Activated naive CD8-positive, alpha-beta T cell treated with anti-CD3 and anti-CD28 coated beads, Interleukin-2, amount 50 U/mL, for 16 hours (primary cell): ENCODE measurements around the gene TTC17.
"Not testable (repeated sequence)": the region's sequence is repeated elsewhere in the genome, so short reads cannot be mapped to it uniquely, and the experiment has no call there.

Source experiments
- DNase-seq: peaks from one replicate; pipeline ENCODE4 v3.0.0-alpha.2; 2020; ENCODE audit warnings: low read depth, low spot score

TTC17 gene

DNA sequence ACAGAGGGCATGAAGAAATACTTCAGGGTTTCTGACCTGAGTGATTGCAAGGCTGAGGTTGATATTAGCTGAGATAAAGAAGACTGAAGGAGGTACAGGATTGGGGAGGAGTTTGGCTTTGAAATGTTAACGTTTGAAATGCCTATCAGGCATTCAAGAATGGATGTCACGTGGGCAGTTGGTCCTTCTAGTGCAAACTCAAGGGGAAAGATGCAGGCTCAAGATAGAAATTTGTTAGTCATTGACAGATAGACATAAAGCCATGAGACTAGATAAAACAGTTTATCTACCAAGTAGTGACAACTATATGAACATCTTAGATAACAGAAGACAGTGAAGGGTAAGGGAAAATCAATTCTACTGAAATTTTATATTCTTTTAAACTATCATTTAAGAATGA, 23.1 kb downstream of the TTC17 start:
- no peak for DNase-seq

DNA sequence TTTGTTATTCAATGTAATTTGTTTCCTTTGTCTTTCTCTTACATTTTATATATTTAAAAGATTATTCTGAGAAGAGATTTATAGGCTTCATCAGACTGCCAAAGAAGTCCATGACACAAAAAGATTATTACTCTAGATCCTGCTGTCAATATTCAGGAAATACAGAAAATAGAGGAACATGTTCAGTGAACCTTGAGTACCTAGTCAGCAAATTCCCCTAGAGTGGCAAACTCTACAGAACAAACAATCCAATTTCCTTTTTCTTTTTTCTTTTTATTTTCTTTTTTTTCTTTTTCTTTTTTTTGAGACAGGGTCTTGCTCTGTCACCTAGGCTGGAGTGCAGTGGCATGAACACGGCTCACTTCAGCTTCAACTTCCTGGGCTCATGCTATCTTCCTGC, 23.9 kb downstream of the TTC17 start:
- DNase-seq: no peak

DNA sequence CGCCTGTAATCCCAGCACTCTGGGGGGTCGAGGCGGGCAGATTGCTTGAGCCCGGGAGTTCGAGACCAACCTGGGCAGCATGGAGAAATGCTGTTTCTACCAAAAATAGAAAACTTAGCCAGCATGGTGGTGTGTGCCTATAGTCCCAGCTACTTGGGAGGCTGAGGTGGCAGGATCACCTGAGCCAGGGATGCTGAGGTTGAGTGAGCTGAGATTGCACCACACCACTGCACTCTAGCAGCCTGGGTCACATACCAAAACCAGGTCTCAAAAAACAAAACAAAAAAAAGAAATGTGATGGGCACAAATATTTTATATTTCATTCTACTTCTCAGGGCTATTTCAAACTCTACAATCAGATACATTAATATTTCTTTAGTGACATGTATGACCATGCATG, 25.7 kb downstream of the TTC17 start:
- no peak for DNase-seq

DNA sequence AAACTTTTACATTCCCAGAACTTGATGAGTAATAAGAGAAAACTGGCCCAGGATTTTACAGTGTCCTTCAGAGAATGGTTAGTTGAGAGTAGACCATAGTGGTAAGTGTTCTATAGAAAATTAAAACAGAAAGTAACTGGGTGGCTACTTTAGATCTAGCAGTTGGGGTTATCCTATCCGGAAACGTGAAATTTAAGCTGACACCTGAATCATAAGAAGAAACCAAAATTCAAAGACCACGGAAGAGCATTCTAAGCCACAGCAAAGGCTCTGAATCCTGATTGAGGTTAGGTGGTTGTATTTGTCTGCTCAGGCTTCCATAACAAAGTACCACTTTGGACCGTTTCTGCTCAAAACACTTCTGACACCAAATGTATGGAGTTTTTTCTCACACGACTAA, 34.0 kb downstream of the TTC17 start:
- no peak for DNase-seq

DNA sequence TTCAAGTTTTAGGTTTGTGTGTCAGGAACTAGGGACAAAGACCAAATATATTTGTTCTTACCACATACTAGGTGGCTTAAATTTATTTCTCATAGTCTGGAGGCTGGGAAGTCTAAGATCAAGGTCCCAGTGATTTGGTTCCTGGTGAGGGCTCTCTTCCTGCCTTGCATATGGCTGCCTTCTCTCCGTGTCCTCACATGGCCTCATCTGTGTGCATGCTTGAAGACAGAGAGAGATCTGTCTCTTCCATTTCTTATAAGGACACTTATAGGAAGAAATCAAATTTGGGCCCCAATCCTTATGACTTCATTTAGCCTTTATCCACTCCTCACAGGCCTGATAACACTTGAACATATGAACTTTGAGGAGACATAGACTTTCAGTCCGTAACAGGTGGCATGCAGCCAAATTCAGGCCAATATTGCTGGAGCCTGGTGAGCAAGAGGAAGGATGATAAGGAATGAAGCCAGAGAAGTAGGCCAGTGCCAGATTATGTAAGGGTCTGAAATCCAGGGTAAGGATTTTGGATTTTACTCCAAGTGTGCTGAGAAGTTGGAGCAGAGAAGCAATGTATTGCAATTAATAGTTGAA, 35.1 kb downstream of the TTC17 start:
- DNase-seq: no peak

DNA sequence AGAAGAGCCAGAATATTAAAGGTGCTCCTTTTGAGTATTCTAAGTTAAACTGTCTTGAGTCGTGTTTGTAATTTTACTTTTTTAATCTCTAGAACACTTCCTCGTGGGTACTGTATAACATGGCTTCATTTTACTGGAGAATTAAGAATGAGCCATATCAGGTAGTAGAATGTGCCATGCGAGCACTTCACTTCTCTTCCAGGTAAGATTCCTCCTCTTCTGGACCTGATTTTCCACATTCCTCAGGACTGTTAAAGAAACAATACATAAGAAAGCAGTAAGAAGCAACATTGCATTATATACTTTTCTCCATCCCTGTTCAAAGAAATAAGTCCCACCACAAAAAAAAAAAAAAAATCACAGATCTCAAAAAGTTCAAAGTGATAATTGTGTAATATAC, 37.9 kb downstream of the TTC17 start:
- no peak for DNase-seq

DNA sequence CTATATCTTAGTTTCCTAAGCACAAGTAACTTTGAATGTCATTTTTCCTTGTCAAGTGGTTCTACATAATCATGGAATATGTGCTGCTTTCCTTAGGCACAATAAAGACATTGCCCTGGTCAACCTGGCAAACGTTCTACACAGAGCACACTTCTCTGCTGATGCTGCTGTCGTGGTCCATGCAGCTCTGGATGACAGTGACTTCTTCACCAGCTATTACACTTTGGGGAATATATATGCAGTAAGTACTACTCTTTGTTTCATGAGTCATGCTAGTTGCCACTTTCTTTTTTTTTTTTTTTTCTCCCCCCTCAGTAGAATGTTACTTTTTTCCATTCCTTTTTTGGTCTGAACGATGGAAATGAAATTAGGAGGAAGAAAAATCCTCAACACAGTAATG, 38.5 kb downstream of the TTC17 start:
- no peak for DNase-seq

DNA sequence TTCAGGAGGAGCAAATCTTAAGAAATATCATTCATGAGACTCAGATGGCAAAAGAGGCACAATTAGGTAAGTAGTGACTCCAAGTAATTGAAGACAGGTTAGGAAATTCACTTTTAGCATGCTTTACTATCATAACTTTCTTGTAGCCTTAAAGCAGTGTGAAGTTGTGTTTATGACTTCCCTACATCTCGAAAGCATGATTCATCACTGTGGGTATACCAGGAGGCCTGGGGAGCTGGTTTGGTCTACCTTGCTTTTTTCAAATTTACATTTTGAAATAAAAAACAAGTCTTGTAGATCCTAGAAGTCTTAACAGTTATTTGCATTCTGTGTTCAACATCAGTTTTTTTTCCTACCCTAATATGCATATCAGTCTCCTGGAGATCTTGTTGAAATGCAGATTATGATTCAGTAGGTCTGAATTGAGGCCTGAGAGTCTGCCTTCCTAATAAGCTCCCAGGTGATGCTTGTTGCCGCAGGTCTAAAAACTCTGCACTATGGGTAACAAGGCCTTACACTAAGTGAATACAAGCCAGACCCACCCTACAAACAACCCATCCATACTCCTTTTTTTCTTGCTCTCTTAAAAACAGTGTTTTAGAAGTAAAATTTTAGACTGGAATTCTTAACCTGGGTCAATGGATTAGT, 41.4 kb downstream of the TTC17 start:
- DNase-seq: no peak

DNA sequence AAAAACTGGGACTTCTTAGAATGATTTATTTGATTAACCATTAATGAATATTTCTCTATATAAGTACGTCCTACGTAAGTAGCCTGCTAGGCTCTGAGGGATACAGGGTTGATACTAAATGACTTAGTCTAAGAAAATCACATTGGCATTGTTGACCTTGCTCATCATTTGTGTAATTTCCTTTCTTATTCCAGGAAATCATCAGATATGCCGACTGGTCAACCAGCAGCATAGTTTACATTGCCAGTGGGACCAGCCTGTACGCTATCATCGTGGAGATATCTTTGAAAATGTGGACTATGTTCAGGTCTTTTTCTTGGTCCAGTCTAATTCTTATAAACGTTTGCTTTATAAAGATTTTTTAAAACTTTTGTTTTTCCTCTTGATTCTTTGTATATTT, 42.5 kb downstream of the TTC17 start:
- no peak for DNase-seq

DNA sequence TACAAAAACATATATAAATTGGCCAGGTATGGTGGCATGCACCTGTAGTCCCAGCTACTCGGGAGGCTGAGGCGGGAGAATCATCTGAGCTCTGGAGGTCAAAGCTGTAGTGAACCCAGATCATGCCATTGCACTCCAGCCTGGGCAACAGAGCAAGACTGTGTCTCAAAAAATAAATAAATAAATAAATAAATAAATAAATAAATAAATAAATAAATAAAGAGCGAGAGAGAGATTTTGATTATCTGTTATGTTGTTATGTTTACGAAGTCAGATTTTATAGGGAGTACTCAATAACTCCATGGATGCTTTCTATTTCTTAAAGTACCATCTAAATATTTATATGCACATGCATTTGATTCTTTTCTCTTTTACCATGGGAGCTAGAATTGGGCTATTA, 43.1 kb downstream of the TTC17 start:
- DNase-seq: not testable (repeated sequence)

DNA sequence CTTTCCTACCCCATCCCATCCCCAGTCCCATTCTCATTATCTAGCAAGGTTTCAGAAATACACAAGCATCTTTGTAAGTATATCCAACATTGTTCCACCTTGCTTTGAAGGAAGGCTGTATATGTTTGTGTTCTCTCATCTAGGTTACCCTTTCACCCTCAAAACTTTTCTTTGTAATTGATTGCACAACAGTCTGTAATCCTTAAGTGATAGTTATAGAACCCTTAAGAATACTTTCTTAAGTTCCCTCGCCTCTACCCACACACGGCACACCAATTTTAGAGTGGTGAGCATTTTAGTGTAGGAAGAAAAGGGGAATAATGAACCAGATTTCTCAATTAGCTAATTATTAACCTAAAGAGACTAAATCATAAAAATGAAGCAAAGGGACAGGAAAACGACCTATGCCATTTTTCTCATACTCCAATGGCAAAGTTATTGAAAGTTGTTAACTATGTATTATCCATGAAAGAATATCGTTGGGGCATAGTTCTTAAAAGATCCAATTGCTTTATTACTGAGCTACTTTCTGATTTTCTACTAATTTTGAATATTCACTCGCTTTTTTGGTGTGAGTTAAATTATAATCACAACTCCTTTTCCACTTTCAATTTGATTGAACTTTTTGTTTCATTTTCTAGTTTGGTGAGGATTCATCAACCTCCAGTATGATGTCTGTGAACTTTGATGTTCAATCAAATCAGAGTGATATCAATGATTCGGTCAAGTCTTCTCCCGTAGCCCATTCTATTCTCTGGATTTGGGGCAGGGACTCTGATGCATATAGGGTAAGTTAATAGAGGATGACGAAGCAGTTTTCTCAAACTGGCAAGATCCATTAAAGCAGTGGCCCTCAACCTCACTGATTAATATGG, 44.9 kb downstream of the TTC17 start:
- no peak for DNase-seq

DNA sequence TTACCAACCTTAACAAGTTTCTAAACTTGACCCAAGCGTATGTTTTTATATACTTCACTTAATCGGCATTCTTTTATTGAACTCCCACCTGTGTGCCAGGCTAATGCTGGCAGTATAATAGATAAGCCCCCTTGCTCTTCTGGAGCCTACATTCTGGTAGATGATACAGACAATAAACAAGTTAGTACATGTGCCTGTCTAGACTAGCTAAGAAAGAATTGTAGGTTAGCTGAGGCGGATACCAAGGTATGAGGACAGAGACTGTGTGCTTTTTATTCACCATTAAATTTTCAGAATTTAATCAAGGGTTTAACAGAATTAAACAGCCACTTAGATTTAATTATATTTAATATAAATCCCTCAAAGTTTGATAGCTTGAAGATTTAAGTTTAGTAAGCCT, 45.7 kb downstream of the TTC17 start:
- DNase-seq: no peak

DNA sequence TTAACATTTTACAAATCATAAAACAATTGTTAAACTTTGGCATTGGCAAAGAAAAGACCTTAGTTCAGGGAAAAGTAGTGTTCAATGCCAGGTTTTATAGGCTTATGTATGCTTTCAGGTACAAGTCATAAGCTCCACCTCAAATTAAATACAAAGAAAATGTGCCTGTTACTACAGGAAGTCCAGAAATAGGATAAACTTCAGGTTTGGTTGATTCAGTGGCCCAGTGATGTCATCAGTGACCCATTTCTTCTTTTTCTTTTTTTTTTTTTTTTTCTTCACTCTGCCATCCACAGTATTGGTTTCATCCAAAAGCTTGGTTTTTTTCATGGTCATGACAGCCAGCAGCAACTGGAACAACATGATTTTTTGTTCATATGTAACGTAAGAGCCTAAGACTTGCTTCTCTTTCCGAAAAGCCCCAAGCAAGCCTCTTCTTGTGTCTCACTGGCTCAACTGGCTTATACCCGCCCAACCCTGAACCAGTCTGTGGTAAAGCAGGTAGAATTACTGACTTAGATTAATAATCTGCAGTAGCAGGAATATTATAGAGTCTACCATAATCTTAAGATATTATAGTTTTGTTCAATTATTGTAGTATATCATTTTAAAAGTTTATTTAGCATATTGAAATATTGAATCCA, 46.2 kb downstream of the TTC17 start:
- no peak for DNase-seq

DNA sequence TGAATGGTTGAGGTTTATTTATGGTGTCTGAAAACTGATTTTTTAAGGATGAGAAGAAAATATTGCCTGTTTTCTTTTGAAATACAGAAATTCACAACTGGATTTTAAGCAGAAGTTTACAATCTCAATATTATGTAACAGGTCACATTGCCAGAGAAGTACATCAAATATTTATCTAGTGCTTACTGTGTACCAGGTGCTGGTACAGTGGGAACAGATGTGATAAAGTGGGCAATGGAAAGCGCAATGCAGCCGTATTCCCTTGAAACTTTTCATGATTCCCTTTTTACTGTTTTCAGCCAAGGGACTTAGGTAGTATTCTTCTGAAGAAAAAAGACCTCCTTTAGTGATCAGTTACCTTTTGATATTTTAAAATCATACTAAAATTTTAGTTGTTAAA, 49.6 kb downstream of the TTC17 start:
- no peak for DNase-seq

DNA sequence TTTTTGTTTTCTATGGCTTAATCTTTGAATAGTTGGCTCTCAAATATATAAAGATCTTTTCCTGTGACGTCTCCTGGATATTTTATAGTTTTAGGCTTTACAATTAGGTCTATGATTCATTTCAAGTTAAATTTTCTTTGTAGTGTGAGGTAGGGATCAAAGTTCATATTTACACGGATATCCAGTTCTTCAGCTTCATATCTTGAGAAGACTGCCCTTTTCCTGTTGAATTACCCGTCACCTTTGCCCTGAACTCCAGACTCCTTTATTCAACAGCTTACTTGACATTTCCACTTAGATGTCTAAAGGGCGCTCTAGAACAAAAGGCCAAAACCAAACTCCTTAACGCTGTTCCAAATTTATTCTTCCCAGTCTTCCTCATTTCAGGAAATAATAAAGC, 51.7 kb downstream of the TTC17 start:
- no peak for DNase-seq

DNA sequence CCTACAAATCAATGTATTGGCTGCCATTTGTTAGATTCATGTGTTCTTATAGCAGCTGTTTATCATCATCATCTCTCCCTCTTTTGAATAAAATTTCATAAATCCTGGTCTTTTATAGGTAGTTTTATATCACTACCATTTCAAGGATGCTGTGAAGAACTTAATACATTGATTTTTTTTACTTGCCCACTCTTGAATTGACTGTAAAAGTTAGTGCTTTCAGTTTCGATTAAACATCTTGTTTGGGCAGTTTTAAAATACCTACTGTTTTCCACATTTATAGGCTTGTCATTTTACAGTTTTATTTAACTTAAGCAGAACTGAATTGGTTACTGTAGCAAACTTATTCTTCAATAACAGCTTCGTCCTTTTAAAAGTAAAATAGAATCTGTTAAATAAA, 59.5 kb downstream of the TTC17 start:
- no peak for DNase-seq

DNA sequence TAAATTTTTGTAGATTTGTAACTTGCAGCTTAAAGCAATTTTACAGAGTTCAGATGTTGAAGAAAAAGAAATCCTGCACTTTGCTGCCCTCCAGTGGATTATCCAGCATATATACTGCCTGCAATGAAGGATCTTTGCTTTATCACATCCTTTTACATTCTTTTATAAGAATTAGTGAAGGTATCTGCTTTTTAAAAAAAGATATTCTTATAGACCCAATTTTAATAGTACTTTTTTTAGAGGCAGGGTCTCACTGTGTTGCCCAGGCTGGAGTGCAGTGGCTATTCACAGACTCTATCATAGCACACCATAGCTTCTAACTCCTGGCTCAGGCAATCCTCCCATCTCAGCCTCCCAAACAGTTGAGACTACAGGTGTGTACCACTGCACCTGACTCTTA, 60.7 kb downstream of the TTC17 start:
- DNase-seq: no peak

DNA sequence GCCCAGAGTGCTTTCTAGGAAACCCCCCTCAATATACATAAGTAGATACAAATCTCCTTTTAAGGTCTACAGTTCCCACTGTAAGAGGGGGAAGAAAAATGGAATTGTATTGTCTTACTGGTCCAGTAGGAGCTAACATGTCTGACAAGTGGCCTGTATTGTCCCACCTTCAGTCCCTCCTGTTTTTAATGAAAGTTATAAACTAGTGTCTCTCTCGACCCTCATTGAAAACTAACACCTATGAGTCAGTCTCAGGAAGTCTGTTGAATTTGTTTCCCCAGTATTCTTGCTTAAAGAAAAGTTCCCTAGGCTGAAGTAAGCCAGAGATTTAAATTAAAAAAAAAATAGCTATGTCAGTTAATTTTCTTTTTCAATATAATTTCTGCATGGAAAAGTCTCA, 69.3 kb downstream of the TTC17 start:
- DNase-seq: no peak

DNA sequence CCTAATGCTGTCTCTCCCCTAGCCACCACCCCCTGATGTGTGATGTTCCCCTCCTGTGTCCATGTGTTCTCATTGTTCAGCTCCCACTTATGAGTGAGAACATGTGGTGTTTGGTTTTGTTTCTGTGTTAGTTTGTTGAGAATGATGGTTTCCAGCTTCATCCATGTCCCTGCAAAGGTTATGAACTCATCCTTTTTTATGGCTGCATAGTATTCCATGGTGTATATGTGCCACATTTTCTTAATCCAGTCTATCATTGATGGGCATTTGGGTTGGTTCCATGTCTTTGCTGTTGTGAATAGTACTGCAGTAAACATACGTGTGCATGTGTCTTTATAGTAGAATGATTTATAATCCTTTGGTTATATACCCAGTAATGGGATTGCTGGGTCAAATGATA, 72.2 kb downstream of the TTC17 start:
- DNase-seq: not testable (repeated sequence)

DNA sequence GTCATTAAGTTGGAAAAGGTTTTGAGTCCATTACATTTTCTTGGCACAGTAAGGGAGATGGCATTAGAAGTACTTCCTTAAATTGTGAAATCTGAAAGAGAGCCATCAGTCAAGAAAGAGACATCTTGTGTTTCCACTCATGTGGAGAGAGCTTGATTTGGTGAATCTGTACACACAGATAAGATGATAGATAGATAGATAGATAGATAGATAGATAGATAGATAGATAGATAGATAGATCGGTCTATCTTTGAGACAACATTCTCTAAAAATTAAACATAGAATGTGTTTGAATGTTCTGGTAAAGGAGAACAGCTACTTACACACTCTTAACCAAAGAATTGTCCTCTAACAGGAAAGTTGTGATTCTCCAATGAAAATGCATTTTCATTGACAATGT, 76.2 kb downstream of the TTC17 start:
- DNase-seq: no peak

DNA sequence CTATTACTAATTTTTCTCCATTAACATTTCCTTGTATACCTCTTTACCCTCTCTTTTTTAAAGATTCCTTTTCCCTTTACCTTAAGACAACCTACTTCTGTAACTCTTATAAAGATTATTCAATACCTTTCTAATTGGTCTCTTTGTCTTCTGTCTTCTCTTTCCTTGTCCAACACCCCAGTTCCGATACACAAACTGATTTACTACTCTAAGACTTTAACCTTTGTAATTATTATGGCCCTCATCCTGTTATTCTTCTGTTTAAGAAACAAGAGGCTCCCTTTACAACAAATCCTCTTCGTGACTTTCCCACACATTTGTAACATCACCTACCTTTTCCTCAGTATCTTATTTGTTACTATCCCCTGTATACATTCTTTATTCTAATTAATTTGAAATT, 81.8 kb downstream of the TTC17 start:
- DNase-seq: no peak

DNA sequence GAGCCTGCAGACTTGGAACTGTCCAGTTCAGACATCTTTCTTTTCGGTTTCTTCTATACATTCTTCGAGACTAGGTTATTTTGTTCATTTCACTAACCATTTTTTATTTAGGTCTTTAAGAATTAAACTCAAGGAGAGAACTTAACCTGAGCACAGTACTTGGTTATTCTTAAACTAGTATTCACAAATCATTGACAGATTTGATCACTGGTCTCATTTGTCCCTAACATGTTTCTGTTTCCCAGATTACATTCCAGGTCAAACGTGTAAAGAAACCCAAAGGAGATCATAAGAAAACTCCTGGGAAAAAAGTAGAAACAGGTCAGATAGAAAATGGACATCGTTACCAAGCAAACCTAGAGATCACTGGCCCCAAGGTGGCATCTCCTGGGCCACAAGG, 85.1 kb downstream of the TTC17 start:
- no peak for DNase-seq

DNA sequence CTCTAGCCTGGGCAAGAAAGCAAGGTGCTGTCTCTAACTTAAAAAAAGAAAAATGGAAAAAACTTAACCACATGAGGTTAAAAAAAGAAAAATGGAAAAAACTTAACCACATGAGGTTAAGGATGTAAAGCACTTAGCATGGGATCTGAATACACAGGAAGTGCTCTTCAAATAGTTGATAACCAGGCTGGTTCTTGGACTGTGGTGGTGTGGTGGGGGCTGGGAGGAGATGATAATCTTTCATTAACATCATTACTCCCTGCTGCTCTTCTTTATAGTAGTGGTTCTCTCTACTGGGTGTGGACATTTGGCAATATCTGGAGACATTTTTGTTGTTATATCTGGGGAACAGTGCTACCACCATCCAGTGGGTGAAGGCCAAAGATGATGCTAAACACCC, 88.4 kb downstream of the TTC17 start:
- no peak for DNase-seq
